ENCODE results near the gene PDE4D.

GRCh38 chr5:59525311-59525710 is 368.2 kb downstream of the PDE4D start:
- TF ChIP-seq NR2C2 (CRISPR knock-in tag; IDR thresholded peaks at IDR 0.05) (no peak), CTCF (IDR thresholded peaks at IDR 0.05) (no peak), TCF7 (CRISPR knock-in tag; IDR thresholded peaks at IDR 0.05; ENCODE audit: low read depth) (no peak), ZNF281 (CRISPR knock-in tag; IDR thresholded peaks at IDR 0.05) (no peak), AR (CRISPR knock-in tag; IDR thresholded peaks at IDR 0.05) (no peak), SP1 (CRISPR knock-in tag; conservative IDR thresholded peaks at IDR 0.05) (no peak), NFYB (CRISPR knock-in tag; conservative IDR thresholded peaks at IDR 0.05; ENCODE audit: low read depth) (no peak), ERG (CRISPR knock-in tag; IDR thresholded peaks at IDR 0.05) (no peak), HMGXB4 (CRISPR knock-in tag; IDR thresholded peaks at IDR 0.05) (no peak), RELA (CRISPR knock-in tag; IDR thresholded peaks at IDR 0.05; ENCODE audit: borderline replicate concordance) (no peak), CREM (CRISPR knock-in tag; IDR thresholded peaks at IDR 0.05) (no peak), CBFB (CRISPR knock-in tag; IDR thresholded peaks at IDR 0.05; ENCODE audit: low read depth) (no peak), ZNF317 (CRISPR knock-in tag; IDR thresholded peaks at IDR 0.05; ENCODE audit: borderline replicate concordance, low read depth) (no peak), MXD4 (CRISPR knock-in tag; IDR thresholded peaks at IDR 0.05; ENCODE audit: borderline replicate concordance) (no peak)
